GM12873 (cell line): ENCODE data around the gene ITGAD.

ENCODE experiments used
- CTCF ChIP-seq: IDR thresholded peaks from 2 replicates; pipeline ENCODE4 v1.5.1; 2012; ENCODE audit warnings: low read depth, mild to moderate bottlenecking, moderate library complexity, low read length, control low read depth; ENCODE audit not compliant: insufficient read depth; ENCODE audit errors: missing control alignments

The ITGAD gene

GRCh38 chr16:31473264-31473984 lies 80.3 kb downstream of the ITGAD start:
- TF ChIP-seq CTCF = no peak

GRCh38 chr16:31474173-31474714 lies 81.1 kb downstream of the ITGAD start:
- TF ChIP-seq CTCF = no peak

- TF ChIP-seq CTCF = no peak
These were observed 81.9 kb downstream of the ITGAD start for GRCh38 chr16:31474773-31475738.

GRCh38 chr16:31475946-31476302 lies 82.8 kb downstream of the ITGAD start:
- TF ChIP-seq CTCF = no peak
